Activated naive CD8-positive, alpha-beta T cell treated with anti-CD3 and anti-CD28 coated beads, Interleukin-2, amount 50 U/mL, for 16 hours (primary cell): ENCODE measurements around the gene DNAJC4.
A peak's percentile ranks its signal among the peaks of the same experiment; 100 is the strongest.

Source experiments
- DNase-seq: peaks from one replicate; pipeline ENCODE4 v3.0.0-alpha.2; 2020; ENCODE audit warnings: low read depth, low spot score

DNAJC4 gene

GRCh38 chr11:64208086-64208795 is 22.1 kb upstream of the DNAJC4 start:
- DNase-seq, result no peak

DNA sequence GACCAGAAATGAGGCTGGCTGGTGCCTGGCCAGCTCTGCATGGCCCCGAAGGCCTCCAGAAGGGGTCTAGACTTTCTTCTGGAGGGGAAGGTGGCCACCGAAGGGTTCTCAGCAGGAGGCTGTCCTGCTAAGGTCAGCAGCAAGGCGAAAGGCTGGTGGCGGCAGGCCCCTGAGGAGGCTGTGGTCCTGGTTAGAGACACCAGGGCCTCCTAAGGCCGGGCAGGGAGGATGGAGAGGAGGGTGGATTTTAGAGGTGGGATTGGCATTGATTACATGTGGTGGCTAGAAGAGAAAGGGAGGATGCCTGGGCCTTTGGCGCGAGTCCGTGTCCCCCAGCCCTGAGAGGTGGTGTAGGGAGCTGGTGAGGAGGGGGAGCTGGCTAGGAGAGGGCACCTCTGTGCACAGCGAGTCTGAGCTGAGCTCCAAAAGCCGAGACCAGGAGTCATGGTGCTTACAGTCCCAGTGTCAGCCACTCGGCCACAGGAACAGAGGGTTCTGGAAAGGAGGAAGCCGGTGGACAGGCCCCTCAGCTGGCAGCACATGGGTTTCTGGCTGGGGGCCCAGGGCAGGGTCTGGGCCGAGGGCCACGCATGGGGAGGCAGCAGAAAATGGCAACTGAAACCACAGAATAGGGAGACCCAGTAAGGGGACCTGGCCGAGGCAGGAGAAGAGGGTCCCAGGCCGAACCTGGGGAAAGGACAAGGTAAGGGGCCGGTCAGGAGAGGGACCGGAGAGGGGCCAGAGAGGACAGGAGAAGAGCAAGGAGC is 21.4 kb upstream of the DNAJC4 start:
- DNase-seq, result no peak

DNA sequence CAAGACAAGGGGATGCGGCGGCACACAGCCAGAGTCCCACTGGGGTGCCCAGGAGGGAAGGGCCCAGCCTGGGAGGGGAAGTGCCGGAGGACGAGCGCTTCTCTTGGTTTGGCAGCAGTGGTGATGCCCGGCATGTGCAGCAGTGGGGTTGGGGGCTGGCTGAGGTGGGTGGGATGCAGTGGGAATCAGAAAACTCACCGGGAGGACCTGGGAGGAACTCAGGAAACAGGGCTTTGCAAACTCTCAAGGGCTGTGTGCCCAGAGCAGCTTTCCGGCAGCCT is 20.8 kb upstream of the DNAJC4 start:
- DNase-seq, result no peak

GRCh38 chr11:64210301-64211020 is 19.9 kb upstream of the DNAJC4 start:
- no peak for DNase-seq

GRCh38 chr11:64211181-64211872 is 19.0 kb upstream of the DNAJC4 start:
- no peak for DNase-seq

- DNase-seq, result no peak
These were observed 13.5 kb upstream of the DNAJC4 start for GRCh38 chr11:64216879-64217278.

DNA sequence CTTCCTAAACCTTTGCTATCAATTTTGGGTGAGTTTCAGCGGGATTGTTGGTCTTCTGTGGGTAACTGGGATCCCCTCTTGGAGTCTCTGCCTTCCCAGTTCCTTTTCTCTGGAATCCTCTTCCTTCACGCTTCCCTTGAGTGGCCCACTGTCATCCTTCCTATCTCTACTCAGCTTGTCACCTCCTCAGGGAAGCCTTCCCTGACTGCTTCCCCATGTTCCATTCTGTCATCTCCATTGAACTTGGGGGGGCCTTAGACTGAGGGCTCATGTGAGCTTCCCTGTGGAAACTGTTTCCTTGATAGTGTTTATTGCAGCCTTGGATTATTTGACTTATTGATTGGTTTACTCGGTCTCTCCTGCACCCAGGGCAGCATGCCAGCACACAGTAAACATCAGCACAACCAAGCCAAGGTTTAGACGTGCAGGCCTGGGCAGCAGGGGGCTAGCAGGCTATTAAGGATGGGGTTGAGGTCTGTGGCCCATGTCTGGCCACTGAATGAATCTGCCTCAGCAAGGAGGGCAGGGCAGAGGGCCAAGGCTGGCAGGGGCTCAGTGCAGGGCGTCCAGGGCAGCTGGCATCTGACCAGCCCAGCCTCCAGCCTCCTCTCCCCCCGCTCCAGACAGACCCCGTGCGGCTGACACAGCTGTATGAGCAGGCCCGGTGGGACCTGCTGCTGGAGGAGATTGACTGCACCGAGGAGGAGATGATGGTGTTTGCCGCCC is 11.6 kb upstream of the DNAJC4 start:
- no peak for DNase-seq

- DNase-seq, result no peak
These were observed 11.0 kb upstream of the DNAJC4 start for GRCh38 chr11:64219354-64219684.

DNA sequence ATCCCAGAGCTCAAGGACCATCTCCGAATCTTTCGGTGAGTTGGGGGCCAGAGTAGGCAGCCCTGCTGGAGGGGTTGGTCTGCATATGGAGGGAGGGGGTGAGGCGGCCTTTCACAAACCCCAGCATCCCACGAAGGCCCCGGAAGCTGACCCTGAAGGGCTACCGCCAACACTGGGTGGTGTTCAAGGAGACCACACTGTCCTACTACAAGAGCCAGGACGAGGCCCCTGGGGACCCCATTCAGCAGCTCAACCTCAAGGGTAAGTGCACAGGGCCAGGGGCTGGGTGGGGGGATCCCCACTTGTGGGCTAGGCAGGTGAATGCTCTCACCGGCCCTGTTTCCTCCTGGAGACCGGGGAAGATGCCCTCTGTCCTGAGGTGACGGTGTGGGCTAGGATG is 10.6 kb upstream of the DNAJC4 start:
- DNase-seq, result no peak

DNA sequence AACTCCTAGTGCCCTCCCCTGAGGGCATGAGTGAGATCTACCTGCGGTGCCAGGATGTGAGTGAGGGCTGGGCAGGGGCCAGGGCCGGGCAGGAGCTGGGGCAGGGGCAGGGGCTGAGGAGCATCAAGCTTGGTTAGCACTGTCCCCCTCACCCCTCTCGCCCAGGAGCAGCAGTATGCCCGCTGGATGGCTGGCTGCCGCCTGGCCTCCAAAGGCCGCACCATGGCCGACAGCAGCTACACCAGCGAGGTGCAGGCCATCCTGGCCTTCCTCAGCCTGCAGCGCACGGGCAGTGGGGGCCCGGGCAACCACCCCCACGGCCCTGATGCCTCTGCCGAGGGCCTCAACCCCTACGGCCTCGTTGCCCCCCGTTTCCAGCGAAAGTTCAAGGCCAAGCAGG is 10.1 kb upstream of the DNAJC4 start:
- DNase-seq, result no peak

DNA sequence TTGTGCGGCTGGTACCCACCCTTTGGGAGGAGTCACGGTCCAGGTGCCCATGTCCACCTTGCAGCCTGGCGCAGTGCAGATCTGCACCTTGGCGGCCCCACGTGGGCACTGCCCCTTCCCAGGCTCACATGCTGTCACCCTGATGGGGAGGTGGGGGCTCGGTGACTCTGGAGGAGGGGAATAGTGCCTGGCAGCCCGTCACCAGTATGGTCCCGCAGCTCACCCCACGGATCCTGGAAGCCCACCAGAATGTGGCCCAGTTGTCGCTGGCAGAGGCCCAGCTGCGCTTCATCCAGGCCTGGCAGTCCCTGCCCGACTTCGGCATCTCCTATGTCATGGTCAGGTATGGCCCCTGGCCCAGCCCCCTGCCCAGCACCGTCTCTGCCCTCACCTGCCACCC is 9.6 kb upstream of the DNAJC4 start:
- DNase-seq, result no peak

GRCh38 chr11:64222651-64223000 is 7.7 kb upstream of the DNAJC4 start:
- DNase-seq, result no peak

- DNase-seq, result no peak
These were observed 7.2 kb upstream of the DNAJC4 start for GRCh38 chr11:64223001-64223651.

GRCh38 chr11:64224151-64224890 is 6.0 kb upstream of the DNAJC4 start:
- DNase-seq, result no peak

DNA sequence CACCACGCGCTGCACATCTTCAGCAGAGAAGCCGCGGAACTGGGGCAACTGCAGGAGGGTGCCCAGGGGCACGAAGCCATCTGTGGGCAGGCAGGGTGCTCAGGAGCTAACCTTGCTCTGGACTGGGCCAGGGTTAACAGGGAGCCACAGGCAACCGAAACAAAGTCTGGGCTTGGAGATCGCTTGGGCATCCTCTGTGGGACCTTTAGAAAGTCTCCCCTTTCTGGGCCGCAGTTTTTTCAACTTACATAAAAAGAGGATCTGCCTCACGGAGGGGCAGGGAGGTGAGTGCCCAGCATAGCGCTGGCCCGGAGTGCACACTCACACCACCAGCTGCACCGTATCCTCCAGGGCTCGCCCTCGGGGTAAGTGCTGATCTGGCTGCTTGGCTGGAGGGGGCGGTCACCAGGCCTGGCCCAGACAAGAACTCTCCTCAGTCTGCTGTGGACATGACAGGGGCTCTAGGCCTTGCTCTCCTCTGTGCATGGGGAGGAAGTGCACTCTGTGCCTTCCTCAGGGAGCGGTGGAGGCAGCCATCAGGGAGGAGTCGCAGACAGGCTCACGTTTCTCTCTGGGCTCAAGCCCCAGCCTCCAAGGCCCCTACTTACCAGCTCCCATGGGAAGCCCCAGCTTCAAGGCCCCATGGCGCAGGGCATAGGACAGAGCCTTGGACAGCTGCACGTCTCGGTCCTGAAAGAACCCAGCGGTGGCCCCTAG is 5.3 kb upstream of the DNAJC4 start:
- DNase-seq, result no peak

DNA sequence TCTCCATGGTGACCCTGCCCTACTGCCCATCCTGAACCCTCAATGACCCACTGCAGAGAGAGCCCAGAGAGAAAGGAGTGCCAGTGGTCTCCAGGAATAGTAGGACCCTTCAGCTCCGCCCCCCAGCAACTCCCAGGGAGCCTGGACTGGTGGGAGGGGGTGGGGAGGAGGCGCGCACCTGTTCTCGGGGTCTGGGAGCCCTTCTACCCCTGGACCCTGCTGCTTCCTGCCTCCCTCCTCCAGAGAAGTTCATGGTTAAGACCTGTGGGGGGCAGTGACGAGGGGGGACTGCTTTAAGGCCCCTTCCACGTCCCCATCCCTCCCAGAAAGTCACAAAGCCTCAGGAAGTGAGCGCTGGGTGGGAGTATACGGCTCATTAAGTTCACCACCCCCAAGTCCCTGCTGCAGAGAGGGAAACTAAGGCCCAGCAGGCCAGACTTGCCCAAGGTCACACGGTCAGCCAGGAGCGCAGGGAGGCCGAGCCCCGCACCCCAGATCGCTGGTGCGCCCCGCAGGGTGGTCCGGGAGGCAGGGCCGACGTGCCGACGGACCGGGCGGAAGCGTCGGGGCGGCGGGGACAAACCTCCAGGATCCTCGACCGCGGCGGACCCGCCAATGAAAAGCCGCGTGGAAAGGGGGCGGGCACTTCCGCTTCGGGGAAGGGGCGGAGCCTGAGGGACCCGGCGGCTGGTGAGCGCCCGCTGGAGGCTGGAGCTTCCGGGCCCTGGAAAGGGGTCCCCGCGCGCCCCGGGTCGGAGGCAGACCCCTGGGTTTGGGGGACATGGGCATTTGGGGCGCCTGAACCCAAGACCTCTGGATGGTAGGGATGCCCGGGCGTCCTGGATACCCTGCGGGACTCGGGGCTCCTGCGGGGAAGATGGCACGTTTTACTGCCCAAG is 4.5 kb upstream of the DNAJC4 start, which contains the start of the genes NUDT22 and TRPT1:
Gene NUDT22, plus strand, starts transcription at position 667 of the 899 bp plus-strand sequence. CDS start 379 bp downstream, outside the sequence.
Gene TRPT1, minus strand, starts transcription at position 579 of the 899 bp plus-strand sequence. Its CDS starts 326 bp downstream, at position 253.
- peak; percentile 88 for DNase-seq

- no peak for DNase-seq
These were observed 3.8 kb upstream of the DNAJC4 start for GRCh38 chr11:64226507-64227051.

DNA sequence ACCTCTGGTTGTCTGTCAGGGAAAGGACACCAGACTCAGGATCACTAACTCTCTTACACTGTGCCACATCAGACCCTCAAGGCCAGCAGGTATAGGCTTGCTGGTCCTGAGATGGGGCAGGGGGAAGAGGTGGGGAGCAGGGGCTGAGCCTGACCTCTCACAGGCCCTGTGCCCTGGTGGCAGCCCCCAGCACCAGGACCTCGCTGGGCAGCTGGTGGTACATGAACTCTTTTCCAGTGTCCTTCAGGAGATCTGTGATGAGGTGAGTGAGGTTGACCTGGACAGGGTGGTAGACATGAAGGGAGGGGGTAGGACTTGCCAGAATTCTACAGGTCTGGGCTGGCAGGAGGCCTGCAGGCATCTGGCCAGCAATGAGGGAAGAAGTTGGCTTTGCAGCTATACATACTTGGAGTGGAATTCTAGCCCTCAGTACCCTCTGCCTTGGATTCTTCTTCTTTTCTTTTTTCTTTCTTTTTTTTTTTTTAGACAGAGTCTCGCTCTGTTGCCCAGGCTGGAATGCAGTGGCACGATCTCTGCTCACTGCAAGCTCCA is 2.9 kb upstream of the DNAJC4 start:
- no peak for DNase-seq
